ENCODE measurements around the gene PAIP2B. TPM values are rescaled to one million over a fixed set of nuclear protein-coding genes. Genes with fewer than 3 reads are reported as not detected.

PAIP2B gene
- total RNA-seq, 1 donor from 2014 or later, result 7.7 TPM

GRCh38 chr2:71216501-71216900 lies 10.4 kb downstream of the PAIP2B start:
- ATAC-seq (no peak), DNase-seq (no peak)
- TF ChIP-seq CTCF (IDR thresholded peaks at IDR 0.05), result no peak
- Histone ChIP-seq H3K27ac (no peak overlapping the region), H3K4me3 (no peak overlapping the region), H3K36me3 (no peaks in the 10 kb centered on the region), H3K4me1 (no peaks in the 10 kb centered on the region), H3K27me3 (ENCODE audit: low read depth) (no peaks in the 10 kb centered on the region), H3K9me3 (no peaks in the 10 kb centered on the region)
- intact Hi-C loops (cut with DNase I), result no loop called here

GRCh38 chr2:71215447-71215846 lies 11.5 kb downstream of the PAIP2B start:
- Histone ChIP-seq H3K27ac (no peak overlapping the region), H3K4me3 (no peak overlapping the region), H3K36me3 (no peaks in the 10 kb centered on the region), H3K9me3 (no peaks in the 10 kb centered on the region), H3K27me3 (ENCODE audit: low read depth) (no peaks in the 10 kb centered on the region), H3K4me1 (no peaks in the 10 kb centered on the region)
- ATAC-seq (no peak), DNase-seq (no peak)
- intact Hi-C loops (cut with DNase I), result no loop called here
- TF ChIP-seq CTCF (IDR thresholded peaks at IDR 0.05), result no peak

GRCh38 chr2:71212336-71212735 lies 14.6 kb downstream of the PAIP2B start:
- DNase-seq (no peak), ATAC-seq (no peak)
- intact Hi-C loops (cut with DNase I), result no loop called here
- H3K27ac ChIP-seq, result no peak overlapping the region
- no peaks in the 10 kb centered on the region for H3K9me3 ChIP-seq
- H3K36me3 ChIP-seq, result no peaks in the 10 kb centered on the region
- H3K27me3 ChIP-seq (ENCODE audit: low read depth), result no peaks in the 10 kb centered on the region
- no peaks in the 10 kb centered on the region for H3K4me1 ChIP-seq
- no peak overlapping the region for H3K4me3 ChIP-seq
- TF ChIP-seq CTCF (IDR thresholded peaks at IDR 0.05), result no peak

GRCh38 chr2:71210292-71210691 lies 16.6 kb downstream of the PAIP2B start:
- intact Hi-C loops (cut with DNase I), result no loop called here
- H3K27ac ChIP-seq, result no peak overlapping the region
- DNase-seq, result no peak

GRCh38 chr2:71208756-71209155 lies 18.1 kb downstream of the PAIP2B start:
- H3K9me3 ChIP-seq, result no peaks in the 10 kb centered on the region
- intact Hi-C loops (cut with DNase I), result no loop called here

More at GRCh38 chr2:71210292-71210691, 16.6 kb downstream of the PAIP2B start:
- Histone ChIP-seq H3K4me3 (no peak overlapping the region), H3K9me3 (no peaks in the 10 kb centered on the region), H3K4me1 (no peaks in the 10 kb centered on the region), H3K36me3 (no peaks in the 10 kb centered on the region), H3K27me3 (ENCODE audit: low read depth) (no peaks in the 10 kb centered on the region)
- no peak for ATAC-seq
- no peak for TF ChIP-seq CTCF (IDR thresholded peaks at IDR 0.05)

More at GRCh38 chr2:71208756-71209155, 18.1 kb downstream of the PAIP2B start:
- Histone ChIP-seq H3K27me3 (ENCODE audit: low read depth) (no peaks in the 10 kb centered on the region), H3K27ac (no peak overlapping the region), H3K4me1 (no peaks in the 10 kb centered on the region), H3K4me3 (no peak overlapping the region), H3K36me3 (no peaks in the 10 kb centered on the region)
- DNase-seq (no peak), ATAC-seq (no peak)
- no peak for TF ChIP-seq CTCF (IDR thresholded peaks at IDR 0.05)
